ENCODE results near the gene PIRT.

PIRT gene

DNA sequence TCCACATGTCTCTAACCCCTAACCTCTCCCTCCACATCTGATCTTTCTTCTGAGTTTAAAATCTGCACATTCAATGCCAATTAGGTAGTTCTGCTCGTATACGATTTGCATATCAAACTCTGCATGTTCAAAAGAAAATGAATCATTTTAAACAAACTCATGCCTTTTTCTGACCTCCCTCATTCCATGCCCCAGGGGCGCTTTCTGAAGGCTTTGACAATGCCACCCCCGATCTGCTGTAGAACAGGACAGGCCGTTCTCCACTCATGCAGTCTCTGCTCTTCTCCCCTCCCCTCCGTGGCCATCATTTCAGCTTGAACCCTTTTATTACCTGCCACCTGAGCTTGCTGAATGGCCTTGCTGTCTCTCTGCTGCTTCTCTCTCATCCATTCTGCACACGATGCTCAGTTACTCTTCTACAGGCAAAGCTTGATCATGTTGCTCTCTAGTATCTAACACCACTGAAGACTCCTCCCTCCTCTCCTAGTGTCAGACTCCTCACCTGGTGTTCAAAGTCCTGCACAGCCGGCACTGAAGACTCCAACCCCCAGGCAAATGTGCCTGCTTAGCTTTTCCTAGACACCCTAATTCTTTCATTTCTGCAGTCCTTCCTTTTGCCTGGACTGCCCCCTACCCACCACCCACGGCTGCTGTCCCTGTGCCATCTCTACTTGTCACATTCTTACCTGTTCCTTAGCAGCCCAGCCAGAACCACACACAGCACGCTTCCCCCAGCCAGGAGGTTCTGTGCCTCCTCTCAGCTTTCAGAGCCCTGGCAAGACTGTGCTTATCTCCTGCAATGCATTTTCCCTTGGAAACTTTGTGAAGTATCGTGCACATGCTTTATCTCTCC, 40.2 kb downstream of the PIRT start:
- TF ChIP-seq, protein P1, sequence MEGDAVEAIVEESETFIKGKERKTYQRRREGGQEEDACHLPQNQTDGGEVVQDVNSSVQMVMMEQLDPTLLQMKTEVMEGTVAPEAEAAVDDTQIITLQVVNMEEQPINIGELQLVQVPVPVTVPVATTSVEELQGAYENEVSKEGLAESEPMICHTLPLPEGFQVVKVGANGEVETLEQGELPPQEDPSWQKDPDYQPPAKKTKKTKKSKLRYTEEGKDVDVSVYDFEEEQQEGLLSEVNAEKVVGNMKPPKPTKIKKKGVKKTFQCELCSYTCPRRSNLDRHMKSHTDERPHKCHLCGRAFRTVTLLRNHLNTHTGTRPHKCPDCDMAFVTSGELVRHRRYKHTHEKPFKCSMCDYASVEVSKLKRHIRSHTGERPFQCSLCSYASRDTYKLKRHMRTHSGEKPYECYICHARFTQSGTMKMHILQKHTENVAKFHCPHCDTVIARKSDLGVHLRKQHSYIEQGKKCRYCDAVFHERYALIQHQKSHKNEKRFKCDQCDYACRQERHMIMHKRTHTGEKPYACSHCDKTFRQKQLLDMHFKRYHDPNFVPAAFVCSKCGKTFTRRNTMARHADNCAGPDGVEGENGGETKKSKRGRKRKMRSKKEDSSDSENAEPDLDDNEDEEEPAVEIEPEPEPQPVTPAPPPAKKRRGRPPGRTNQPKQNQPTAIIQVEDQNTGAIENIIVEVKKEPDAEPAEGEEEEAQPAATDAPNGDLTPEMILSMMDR (conservative IDR thresholded peaks at IDR 0.05), result no peak
- peak overlapping the region; percentile 72 for H3K27ac ChIP-seq

DNA sequence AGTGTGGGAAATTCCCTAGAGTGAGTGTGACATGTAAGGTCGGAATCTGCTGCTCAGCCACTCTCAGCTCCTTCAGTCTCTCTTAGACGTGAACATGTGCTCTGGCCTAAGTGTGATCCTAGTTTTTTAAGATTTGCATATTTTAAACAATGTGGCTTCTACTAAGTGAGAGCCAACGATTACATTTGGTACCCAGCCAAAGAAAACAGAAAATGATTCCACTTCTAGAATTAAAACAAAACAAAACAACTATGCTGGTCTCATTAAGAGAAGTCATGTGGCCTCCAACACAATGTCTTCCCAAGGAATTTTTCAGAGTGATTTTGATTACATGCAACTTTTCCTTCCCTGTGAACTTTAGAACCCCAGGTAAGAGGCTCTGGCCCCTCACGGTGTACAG, 44.1 kb downstream of the PIRT start:
- TF ChIP-seq, protein P1 (conservative IDR thresholded peaks at IDR 0.05), result no peak
- H3K27ac ChIP-seq, result no peak overlapping the region

DNA sequence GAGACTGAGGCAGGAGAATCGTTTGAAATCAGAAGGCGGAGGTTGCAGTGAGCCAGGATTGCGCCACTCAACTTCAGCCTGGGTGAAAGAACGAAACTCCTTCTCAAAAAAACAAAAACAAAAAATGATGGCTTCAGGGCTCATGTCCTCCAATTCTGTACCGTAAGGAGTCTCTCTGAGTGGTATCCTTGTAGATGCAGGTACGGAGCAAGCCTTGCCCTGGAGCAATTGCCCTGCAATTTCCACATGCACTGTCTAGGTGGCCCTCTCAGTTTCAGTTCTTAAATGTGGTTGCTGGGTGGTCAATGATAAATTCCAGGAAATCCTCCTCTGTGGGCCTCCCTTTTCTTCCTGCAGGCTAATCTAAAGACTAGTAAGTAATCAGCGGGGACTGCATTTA, 44.6 kb downstream of the PIRT start:
- no peak overlapping the region for H3K27ac ChIP-seq
- TF ChIP-seq, protein P1 (conservative IDR thresholded peaks at IDR 0.05), result no peak

DNA sequence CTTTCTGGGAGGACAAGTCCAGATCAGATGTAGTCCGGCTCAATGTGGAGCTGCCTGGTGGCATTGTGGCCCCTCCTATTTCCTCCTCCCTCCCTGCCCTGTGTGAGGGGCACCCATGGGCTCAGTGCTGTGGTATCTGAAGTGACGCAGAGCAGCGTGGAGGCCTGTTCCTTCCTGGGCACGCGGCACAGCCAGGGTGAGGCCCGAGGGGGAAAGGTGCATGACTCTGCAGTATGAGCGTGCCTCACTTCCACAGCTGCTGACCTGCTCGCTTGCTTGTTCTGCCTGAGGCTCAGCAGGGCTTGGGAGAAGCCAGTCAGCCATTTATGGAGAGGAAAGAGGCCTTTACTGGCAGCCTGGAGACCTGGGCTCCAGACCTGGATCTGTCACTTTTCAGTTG, 45.7 kb downstream of the PIRT start:
- TF ChIP-seq, protein P1 (conservative IDR thresholded peaks at IDR 0.05), result no peak
- no peak overlapping the region; the same call in 1 of the 2 replicates for H3K27ac ChIP-seq

DNA sequence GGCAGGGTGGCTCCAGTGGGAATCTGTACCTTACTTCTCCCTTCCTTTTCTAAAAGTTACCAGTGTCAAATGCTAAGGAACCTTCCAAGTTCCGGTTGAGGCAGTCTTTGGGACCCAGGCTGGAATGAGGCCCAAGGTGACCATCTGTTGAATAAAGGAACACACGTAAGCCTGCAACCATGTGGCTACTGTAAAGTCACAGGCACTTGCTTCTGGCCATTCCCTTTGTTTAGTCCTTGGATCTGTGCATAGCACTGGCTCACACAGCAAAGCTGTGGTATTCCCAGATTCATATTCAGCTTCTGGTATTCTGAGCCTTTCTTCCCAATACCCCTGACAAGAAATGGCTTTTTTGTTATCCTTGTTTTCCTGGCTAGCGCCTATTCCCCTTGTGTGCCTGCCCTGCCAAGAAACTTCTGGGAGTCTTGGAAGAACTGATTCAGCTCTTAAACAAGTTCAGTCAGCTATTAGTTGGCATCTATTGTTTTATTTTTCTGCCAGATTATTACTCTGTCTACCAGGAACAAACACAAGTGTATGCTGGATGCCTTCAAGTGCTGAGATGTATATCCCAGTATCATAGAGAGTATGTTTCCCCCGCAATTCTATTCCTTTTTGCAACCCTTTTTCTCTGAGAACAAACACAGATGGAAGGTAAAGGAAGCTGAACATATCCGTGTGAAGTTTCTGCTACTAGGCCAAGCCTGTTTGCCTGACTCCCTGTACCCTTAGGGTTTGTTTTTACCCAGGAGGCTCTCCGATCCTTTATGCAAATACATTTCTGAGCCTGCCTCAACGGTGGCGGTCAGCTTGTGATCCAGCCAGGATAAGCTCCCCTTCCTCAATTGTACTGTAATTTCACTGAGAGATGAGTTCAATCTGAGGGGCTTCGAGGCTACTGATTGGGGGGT, 47.1 kb downstream of the PIRT start:
- TF ChIP-seq, protein P1 (conservative IDR thresholded peaks at IDR 0.05), result no peak
- peak overlapping the region; percentile 72 for H3K27ac ChIP-seq

DNA sequence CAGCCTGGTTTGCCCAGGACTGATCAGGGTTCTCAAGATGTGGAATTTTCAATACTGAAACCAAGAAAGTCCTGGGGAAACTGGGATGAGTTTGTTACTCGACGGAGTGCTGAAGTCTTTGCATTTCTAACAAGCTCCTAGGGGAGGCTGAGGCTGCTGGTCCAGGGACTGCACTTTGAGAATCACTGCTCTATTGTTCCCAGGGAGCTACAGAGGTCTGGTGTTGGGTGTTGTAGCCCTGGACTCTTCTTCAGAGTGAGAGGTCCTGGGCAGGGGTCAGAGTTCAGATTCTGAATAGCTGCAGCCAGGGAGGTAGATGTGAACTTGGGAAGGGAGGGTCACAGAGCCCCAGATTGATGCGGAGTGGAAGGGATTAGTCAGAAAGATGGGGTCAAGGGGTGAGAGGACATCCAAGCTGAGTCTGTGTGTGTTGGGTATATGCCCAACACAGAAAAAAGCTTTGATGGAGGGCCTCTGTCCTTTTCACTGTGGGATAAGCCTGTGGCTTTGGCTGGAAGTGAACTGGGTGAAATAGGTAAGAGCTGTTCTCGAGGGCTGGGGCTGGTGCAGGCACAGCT, 48.1 kb downstream of the PIRT start:
- H3K27ac ChIP-seq, result peak overlapping the region; percentile 72
- TF ChIP-seq, protein P1 (conservative IDR thresholded peaks at IDR 0.05), result no peak

All from VCaP (cell line).